Activated CD4-positive, alpha-beta T cell treated with anti-CD3 and anti-CD28 coated beads for 36 hours (primary cell): ENCODE results near the gene ADAMTS6. TPM values are rescaled to one million over a fixed set of nuclear protein-coding genes. Genes with fewer than 3 reads are reported as not detected.
A peak's percentile ranks its signal among the peaks of the same experiment; 100 is the strongest.

Experiments used
- ATAC-seq: fragments of 200-7000 bp; cut with Tn5 transposase; one replicate; pipeline ENCODE4 v1.10.0; 2021; ENCODE audit warnings: mild to moderate bottlenecking, moderate library complexity
- CTCF ChIA-PET: fragments of 350-600 bp; sonication (Branson Sonifier 250); formaldehyde crosslinking; loops from one replicate; lab custom pipeline; 2021; ENCODE audit warnings: antibody characterized with exemption; lab: Charles Lee
- POLR2A ChIA-PET: fragments of 350-600 bp; sonication (Branson Sonifier 250); formaldehyde crosslinking; loops from one replicate; lab custom pipeline; 2021; ENCODE audit warnings: antibody characterized with exemption, inconsistent platforms; lab: Charles Lee
- DNase-seq: peaks from one replicate; pipeline ENCODE4 v3.0.0-alpha.2; 2020
- H3K27ac Mint-ChIP-seq: one replicate; pipeline ENCODE4 v1.8.0; 2021; ENCODE audit warnings: mixed read lengths
- H3K27me3 Mint-ChIP-seq: one replicate; pipeline ENCODE4 v1.8.0; 2021; ENCODE audit warnings: mixed read lengths
- H3K36me3 Mint-ChIP-seq: one replicate; pipeline ENCODE4 v1.8.0; 2021; ENCODE audit warnings: low read depth, mixed read lengths
- H3K4me1 Mint-ChIP-seq: one replicate; pipeline ENCODE4 v1.8.0; 2021; ENCODE audit warnings: mixed read lengths
- H3K4me3 Mint-ChIP-seq: one replicate; pipeline ENCODE4 v1.8.0; 2021; ENCODE audit warnings: mild to moderate bottlenecking, moderate library complexity, mixed read lengths
- H3K9me3 Mint-ChIP-seq: one replicate; pipeline ENCODE4 v1.8.0; 2021; ENCODE audit warnings: low read depth, mixed read lengths
- intact Hi-C, 2 experiments: fragments of 100-400 bp; cut with DNase I in 1 of 2; cut with micrococcal nuclease in 1 of 2; formaldehyde crosslinking; loops; one replicate each; pipeline versions ENCODE4 v1.14.2 to v1.15.1; 2022 to 2024; cut with DNase I, micrococcal nuclease
- total RNA-seq, 2 experiments: library from RNA; stranded (reverse); gene quantifications; one replicate each; pipeline ENCODE4 v1.2.3, GENCODE V29; 2021

The ADAMTS6 gene
- total RNA-seq, 2 experiments from 2014 or later, result 0.96 to 1.3 TPM

- POLR2A ChIA-PET, result no interaction called here
- Mint-ChIP-seq H3K27ac (no peak overlapping the region), H3K4me3 (no peak overlapping the region), H3K36me3 (no peaks in the 10 kb centered on the region), H3K9me3 (no peaks in the 10 kb centered on the region), H3K4me1 (no peaks in the 10 kb centered on the region), H3K27me3 (peaks cover 3% of the 10 kb centered on the region)
- intact Hi-C loops, result no loop called here
- CTCF ChIA-PET, result no interaction called here
- ATAC-seq (no peak), DNase-seq (no peak)
Measured at GRCh38 chr5:65141493-65141892, 340.2 kb downstream of the ADAMTS6 start.

- CTCF ChIA-PET, result no interaction called here
- ATAC-seq (no peak), DNase-seq (no peak)
- H3K4me3 Mint-ChIP-seq, result no peak overlapping the region
- no peak overlapping the region for H3K27ac Mint-ChIP-seq
- no peaks in the 10 kb centered on the region for H3K9me3 Mint-ChIP-seq
- H3K36me3 Mint-ChIP-seq, result no peaks in the 10 kb centered on the region
- intact Hi-C loops, result no loop called here
- H3K27me3 Mint-ChIP-seq, result no peaks in the 10 kb centered on the region
- POLR2A ChIA-PET, result no interaction called here
- H3K4me1 Mint-ChIP-seq, result no peaks in the 10 kb centered on the region
Measured at GRCh38 chr5:65137631-65138030, 344.1 kb downstream of the ADAMTS6 start.

- intact Hi-C loops, result no loop called here
- CTCF ChIA-PET, result no interaction called here
- Mint-ChIP-seq H3K36me3 (no peaks in the 10 kb centered on the region), H3K27ac (no peak overlapping the region), H3K27me3 (no peaks in the 10 kb centered on the region), H3K4me1 (no peaks in the 10 kb centered on the region), H3K9me3 (no peaks in the 10 kb centered on the region), H3K4me3 (no peak overlapping the region)
- DNase-seq (no peak), ATAC-seq (no peak)
- POLR2A ChIA-PET, result no interaction called here
Measured at GRCh38 chr5:65133477-65134110, 348.1 kb downstream of the ADAMTS6 start.

GRCh38 chr5:65132386-65132785, 349.3 kb downstream of the ADAMTS6 start:
- Mint-ChIP-seq H3K4me1 (no peaks in the 10 kb centered on the region), H3K27ac (no peak overlapping the region), H3K27me3 (no peaks in the 10 kb centered on the region), H3K36me3 (no peaks in the 10 kb centered on the region), H3K4me3 (no peak overlapping the region), H3K9me3 (no peaks in the 10 kb centered on the region)
- intact Hi-C loops, result no loop called here
- ATAC-seq (no peak), DNase-seq (no peak)
- POLR2A ChIA-PET, result no interaction called here
- CTCF ChIA-PET, result no interaction called here

- no peaks in the 10 kb centered on the region for H3K4me1 Mint-ChIP-seq
- DNase-seq (no peak), ATAC-seq (no peak)
- intact Hi-C loops, result no loop called here
- no peaks in the 10 kb centered on the region for H3K9me3 Mint-ChIP-seq
- CTCF ChIA-PET, result interaction anchor here (1.2 kb wide), 1 partner anchor 54 kb away, joined by 3 read pairs; no protein-coding TSS in a partner anchor
- H3K36me3 Mint-ChIP-seq, result no peaks in the 10 kb centered on the region
- H3K27ac Mint-ChIP-seq, result no peak overlapping the region
- POLR2A ChIA-PET, result no interaction called here
- no peaks in the 10 kb centered on the region for H3K27me3 Mint-ChIP-seq
- H3K4me3 Mint-ChIP-seq, result no peak overlapping the region
Measured at GRCh38 chr5:65128226-65128625, 353.5 kb downstream of the ADAMTS6 start.

GRCh38 chr5:65127161-65127901, 354.4 kb downstream of the ADAMTS6 start:
- intact Hi-C loops, result no loop called here
- Mint-ChIP-seq H3K36me3 (no peaks in the 10 kb centered on the region), H3K27me3 (no peaks in the 10 kb centered on the region), H3K27ac (no peak overlapping the region), H3K9me3 (no peaks in the 10 kb centered on the region), H3K4me3 (no peak overlapping the region), H3K4me1 (no peaks in the 10 kb centered on the region)
- CTCF ChIA-PET, result interaction anchor here (1.2 kb wide), 1 partner anchor 53 kb away, joined by 3 read pairs; no protein-coding TSS in a partner anchor
- DNase-seq, result no peak
- POLR2A ChIA-PET, result no interaction called here
- no peak for ATAC-seq

- Mint-ChIP-seq H3K4me1 (peaks cover 1% of the 10 kb centered on the region), H3K27ac (no peak overlapping the region), H3K27me3 (no peaks in the 10 kb centered on the region), H3K9me3 (no peaks in the 10 kb centered on the region), H3K36me3 (no peaks in the 10 kb centered on the region), H3K4me3 (no peak overlapping the region)
- DNase-seq (no peak), ATAC-seq (no peak)
- POLR2A ChIA-PET, result no interaction called here
- CTCF ChIA-PET, result interaction anchor here (0.6 to 1.1 kb wide), 2 partner anchors 13 to 355 kb away, joined by 3 read pairs; partner anchors contain the start of gene ADAMTS6
- intact Hi-C loops, result no loop called here
Measured at GRCh38 chr5:65126542-65127069, 355.1 kb downstream of the ADAMTS6 start.

- Mint-ChIP-seq H3K4me3 (no peak overlapping the region), H3K27ac (no peak overlapping the region), H3K9me3 (no peaks in the 10 kb centered on the region), H3K36me3 (no peaks in the 10 kb centered on the region), H3K27me3 (no peaks in the 10 kb centered on the region), H3K4me1 (peaks cover 1% of the 10 kb centered on the region)
- ATAC-seq (no peak), DNase-seq (no peak)
- ChIA-PET CTCF (interaction anchor here (0.6 to 1.4 kb wide), 3 partner anchors 9 to 356 kb away, joined by 3 to 4 read pairs (median 3); partner anchors contain the start of gene ADAMTS6), POLR2A (no interaction called here)
- intact Hi-C loops, result no loop called here
Measured at GRCh38 chr5:65125591-65126541, 355.9 kb downstream of the ADAMTS6 start.

- intact Hi-C loops, result no loop called here
- Mint-ChIP-seq H3K4me1 (peaks cover 1% of the 10 kb centered on the region), H3K27ac (no peak overlapping the region), H3K27me3 (no peaks in the 10 kb centered on the region), H3K4me3 (no peak overlapping the region), H3K9me3 (no peaks in the 10 kb centered on the region), H3K36me3 (peaks cover 2% of the 10 kb centered on the region)
- DNase-seq, result peak; percentile 56
- ChIA-PET POLR2A (no interaction called here), CTCF (interaction anchor here (0.8 kb wide), 1 partner anchor 340 kb away, joined by 4 read pairs; no protein-coding TSS in a partner anchor)
- ATAC-seq, result peak; percentile 65
Measured at GRCh38 chr5:65121880-65122436, 359.8 kb downstream of the ADAMTS6 start.

- ChIA-PET POLR2A (no interaction called here), CTCF (no interaction called here)
- Mint-ChIP-seq H3K4me3 (no peak overlapping the region), H3K4me1 (peaks cover 1% of the 10 kb centered on the region), H3K9me3 (no peaks in the 10 kb centered on the region), H3K27me3 (no peaks in the 10 kb centered on the region), H3K36me3 (peaks cover 2% of the 10 kb centered on the region), H3K27ac (no peak overlapping the region)
- intact Hi-C loops, result no loop called here
- DNase-seq, result no peak
- no peak for ATAC-seq
Measured at GRCh38 chr5:65120371-65120967, 361.3 kb downstream of the ADAMTS6 start.
